Brain pericyte (primary cell): ENCODE data around the gene RAB5B.
A peak's percentile ranks its signal among the peaks of the same experiment; 100 is the strongest.

ENCODE experiments used
- DNase-seq: peaks from one replicate; pipeline ENCODE4 v3.0.0-alpha.2; 2012; ENCODE audit warnings: low read depth, low spot score

The RAB5B gene, protein sequence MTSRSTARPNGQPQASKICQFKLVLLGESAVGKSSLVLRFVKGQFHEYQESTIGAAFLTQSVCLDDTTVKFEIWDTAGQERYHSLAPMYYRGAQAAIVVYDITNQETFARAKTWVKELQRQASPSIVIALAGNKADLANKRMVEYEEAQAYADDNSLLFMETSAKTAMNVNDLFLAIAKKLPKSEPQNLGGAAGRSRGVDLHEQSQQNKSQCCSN

DNA sequence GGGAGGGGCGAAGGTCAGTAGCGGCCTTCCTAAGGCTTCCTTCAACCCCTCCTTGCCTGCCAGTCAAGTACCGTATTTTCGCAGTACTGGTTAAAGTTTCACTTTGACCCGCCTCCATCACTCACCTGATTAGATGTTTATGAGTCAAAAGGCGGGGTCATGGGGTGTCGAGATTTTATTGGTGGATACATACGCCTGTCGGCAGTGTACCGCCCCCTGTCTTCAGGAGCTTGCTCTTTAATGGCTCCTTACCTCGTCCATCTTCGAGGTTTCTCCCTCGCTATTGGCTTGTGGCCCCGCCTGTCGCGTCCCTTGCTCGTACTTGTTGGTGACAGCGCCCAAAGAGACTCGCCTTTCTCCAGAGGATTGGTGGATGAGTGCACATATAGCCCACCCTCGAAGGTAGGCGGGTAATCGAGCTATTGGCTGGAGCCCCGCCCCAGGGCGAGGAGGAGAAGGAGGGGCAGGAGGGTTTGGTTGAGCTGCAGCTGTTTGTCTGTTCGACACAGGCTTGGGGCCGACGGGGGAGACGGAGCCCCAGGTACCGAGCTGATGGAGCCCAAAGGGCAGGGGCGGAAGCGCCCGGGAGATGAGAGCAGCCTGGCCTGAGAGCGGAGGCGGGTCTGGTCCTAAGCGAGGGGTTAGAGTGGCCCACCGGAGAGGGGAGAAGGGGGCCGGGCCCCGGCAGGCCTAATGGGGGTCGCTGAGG lies at the start of gene RAB5B:
Gene RAB5B, plus strand, starts transcription at position 480 of the 709 bp plus-strand sequence. CDS start 12,883 bp downstream, outside the sequence.
- DNase-seq, result peak; percentile 100

DNA sequence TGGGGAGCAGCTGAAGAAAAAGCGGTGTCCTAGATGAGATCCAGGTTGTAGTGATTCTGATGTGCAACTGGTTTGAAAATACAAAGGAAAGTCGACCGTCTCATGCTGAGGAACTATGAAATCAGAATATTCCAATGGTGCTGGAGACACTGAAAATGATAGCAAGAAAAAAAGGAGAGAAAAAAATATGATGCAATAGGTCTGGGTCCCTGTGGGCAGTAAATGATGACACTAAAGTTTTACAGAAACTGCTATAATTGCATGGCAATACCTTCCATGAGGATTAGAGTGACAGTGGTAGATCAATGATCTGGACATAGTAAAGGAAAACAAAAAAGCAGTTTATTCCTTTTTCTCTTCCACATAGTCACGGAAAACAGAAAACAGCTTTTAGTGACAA lies 48.5 kb upstream of the RAB5B start:
- DNase-seq, result no peak

DNA sequence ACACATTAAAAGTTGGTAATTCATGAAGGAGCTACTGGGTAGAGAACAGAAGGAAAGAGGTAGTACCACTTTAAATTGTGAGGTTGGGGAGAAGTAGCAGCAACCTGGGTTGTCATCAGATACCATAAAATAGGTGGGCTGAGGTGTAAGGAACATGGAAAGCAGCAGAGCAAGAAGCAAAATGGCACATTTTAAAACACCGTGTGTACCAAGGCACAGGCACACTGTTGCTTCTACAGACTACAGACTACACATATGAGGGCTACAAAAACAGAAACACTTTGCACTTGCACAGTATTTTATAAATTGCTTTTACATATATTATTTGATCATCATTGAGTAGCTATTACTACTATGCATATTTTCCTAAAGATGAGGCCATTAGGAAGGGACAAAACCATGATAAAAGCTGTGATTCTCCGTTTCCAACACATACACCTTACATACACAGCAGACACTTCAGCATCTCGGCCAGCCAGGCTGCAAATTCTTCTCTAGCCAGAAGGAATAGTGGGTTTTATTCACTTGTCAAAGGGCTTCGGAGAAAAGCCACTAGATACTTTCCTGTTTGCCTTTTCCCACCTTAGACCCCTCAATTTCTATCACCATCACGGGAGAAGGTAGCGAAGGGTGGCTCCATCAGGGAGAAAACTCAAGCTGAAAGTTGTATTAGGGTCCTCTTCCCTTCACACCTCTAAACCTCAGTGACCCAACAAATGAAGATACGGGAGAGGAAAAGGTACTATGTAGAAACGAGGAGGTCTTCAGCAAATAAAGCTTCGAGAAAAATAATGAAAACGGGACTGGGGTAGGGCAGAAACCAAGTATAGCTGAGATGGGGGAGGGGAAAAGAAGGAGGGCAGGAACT lies 47.8 kb upstream of the RAB5B start:
- no peak for DNase-seq

DNA sequence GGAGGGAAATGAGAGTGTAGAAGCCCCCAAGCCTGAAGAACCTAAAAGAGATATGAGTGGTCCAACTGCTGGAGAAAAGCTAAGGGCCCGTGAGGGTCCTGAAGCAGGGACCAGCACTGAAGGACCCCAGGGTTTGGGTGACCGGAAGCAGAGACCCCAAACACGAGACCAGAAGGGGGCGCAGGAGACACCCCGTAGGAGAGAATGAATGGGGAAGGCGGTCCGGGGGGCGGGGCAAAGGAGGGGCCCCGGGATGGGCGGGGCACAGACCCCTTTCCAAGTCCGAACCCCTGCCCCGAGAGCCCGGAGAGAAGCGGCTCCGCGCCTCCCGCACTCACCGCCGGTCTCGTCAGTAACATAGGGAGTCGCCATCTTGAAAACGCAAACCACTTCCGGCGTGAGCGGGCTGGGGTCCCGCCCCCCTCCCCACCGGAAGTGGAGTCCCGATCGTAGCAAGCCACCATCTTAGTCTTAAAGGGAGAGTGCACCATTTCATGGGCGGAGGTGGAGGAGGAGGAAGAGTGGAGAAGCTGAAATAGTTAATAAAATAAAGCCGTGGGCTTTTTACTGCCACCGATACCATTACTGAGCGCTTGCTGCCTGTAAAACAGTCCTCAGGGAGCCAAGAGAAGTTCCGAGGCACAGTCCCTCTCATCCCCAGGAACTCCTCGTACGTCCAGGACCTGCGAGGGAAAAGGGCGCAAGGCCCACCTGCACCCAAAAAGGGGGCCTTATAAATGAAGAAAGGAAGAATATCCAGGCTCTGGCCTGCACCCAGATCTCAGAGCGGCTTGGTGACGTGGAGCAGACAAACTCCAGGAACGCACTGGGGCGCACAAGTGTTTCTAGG lies 46.9 kb upstream of the RAB5B start:
- DNase-seq, result peak; percentile 71

DNA sequence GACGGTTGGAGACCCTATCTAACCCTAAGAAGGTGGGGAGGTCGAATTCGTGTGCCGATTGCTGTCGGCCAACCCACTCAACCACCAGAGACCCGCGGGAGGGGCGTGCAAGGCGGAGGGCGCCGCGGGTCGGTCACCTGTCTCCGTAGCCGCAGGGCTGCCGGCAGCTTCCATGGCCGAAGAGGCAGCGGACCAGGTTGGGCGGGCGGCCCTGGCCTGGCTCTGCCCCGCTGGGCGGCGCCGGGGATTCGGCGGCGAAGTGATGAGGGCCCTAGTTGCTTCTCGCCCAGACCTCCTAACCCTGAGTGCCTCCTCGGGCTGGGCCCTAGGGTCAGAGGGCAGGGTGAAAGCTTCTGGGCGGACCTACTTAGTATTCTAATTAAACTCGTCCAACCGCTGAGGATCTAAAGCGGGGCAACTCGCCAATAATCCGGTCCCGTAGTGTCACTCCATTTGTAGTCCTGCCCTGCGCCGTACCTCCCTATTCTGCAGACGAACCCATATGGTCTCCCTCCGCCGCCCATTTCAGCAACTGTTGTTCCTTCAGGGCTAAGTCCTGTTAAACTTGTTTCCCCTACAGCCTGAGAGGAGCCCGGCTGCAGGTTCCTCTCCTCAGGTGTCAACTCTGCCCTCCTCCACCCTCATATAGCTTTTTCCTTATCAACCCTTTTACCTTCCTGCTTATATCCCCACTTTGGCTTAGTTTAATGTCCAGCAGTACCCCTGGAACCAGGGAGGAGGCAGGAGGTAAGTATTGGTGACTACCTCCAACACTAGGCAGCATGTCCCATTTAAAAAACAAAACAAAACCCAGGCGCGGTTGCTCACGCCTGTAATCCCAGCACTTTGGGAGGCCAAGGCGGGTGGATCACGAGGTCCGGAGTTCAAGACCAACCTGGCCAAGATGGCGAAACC lies 46.0 kb upstream of the RAB5B start, which contains the start of gene PYM1:
Gene PYM1, minus strand, starts transcription at position 307 of the 915 bp plus-strand sequence. Its CDS starts 133 bp downstream, at position 174.
- DNase-seq, result no peak

DNA sequence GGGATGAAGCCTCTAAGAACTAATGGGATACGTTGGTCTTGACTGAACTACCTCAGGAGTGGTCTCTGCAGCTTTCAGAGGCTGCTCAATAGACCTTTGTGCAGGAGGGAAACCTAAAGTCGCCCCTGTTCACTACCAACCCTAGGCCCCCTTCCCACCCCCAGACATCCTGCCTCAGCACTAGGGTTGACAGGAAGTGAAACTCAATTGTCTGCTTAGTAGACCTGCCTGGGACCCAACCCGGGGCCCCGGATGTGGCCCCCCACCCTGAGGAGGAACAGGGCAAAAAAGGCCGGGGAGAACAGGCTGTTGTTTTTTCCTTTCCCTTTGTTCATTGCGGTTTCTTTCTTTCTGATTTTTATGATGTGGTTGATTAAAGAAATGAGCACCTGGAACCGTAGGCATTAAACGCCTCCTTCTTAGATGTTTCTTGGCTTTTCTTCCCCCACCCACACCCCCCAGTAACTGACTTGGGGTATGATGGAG lies 44.5 kb upstream of the RAB5B start:
- DNase-seq, result no peak

DNA sequence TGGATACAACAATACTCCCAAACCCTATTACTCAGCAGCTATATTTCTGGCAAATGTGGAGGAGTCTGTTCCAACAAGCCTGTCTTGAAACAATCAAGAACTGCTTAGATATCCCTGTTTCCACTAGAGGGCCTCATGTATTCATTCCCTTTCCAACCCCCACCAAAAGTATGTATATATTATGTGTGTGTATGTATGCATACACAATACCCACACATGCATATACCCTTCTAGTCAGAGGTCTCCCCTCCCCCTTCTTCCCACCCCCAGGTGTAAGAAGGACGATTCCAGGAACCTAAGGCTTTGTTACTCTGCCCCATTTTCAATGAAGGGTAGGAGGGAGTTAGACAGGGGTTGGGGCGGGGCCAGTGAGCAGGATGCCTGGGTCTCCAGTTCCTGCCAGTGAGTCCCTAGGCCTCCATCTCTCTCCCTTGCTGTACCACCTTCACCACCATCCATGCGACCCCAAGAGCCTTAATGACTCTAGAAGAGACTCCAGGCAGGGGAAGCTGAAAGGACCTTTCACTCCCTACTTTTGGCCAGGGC lies 43.0 kb upstream of the RAB5B start, which contains the start of gene DGKA:
Gene DGKA, plus strand, starts transcription at position 392 of the 546 bp plus-strand sequence. CDS start 5,342 bp downstream, outside the sequence.
- no peak for DNase-seq

DNA sequence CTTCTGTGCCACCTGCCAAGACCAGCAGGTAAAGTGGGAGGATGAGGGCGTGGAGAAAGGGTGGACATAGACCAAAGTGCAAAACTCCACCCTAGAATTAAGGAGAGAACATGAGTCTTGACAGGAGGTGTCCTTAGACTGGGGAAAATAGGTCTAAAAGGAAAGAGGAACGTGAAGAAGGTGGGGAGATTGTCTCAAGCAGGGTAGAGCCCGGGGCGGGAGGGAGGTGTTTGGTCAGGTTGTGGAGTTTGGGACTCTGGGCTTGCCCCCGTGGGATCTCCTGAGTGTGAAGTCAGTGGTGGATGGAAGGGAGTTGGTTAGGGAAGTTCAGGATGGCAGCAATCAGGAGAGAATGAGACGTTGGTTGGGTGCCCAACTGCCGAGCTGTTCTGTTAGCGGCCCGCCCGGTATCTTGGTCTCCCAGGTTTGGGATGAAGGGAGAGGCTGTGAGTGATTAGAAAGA lies 42.5 kb upstream of the RAB5B start:
- DNase-seq, result no peak

DNA sequence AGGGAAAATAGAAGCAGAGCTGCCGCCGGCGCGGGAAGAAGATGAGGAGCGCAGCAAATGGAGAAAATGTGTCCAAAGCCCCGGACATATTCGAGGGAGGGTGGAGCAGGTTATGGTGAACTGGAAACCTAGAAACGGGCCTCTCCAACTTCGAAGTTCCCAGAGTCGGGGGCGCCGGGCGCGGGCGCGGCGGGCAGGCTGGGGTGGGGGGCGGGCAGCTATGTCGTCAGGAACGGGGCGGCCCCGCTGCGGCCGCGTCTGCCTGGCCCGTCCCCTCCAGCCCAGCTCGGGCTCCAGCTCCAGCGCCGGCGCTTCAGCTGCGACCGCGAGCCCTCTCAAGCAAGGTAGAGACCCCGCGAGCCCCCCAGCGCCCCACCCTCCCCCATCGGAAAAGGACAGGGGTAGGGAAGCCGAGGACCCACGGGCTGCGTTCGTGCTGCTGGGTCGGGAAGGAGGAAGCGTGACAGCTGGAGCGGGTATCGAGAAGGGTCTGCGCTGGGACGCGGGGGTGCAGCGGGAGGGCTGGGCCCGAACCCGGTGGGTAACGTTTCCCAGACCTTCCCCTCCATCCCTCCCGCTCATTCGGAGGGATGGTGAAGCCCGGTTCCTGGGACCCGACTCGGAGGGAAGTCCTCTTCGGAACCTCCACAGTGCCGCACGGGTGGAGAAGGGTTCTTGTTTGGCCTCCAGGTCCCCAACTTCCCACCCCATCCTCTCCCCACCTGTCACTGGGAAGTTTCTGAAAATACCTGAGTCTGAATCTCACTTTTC lies 41.9 kb upstream of the RAB5B start:
- no peak for DNase-seq

DNA sequence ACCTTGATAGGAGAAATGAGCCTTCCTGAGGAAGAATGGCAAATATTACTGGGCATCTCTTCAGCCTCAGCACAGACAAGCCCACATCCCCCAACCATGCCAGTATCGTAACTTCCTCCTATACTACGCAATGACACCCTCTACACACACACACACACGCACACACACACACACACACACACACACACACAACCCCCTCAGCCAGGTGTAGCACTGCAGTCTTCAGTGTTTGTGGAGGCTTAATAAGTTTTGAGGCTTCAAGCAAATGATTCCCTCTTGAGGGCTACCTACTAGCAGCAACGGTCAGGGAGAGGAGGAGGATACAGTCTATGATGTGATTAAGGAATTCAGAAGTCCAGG lies 41.3 kb upstream of the RAB5B start:
- DNase-seq, result no peak

DNA sequence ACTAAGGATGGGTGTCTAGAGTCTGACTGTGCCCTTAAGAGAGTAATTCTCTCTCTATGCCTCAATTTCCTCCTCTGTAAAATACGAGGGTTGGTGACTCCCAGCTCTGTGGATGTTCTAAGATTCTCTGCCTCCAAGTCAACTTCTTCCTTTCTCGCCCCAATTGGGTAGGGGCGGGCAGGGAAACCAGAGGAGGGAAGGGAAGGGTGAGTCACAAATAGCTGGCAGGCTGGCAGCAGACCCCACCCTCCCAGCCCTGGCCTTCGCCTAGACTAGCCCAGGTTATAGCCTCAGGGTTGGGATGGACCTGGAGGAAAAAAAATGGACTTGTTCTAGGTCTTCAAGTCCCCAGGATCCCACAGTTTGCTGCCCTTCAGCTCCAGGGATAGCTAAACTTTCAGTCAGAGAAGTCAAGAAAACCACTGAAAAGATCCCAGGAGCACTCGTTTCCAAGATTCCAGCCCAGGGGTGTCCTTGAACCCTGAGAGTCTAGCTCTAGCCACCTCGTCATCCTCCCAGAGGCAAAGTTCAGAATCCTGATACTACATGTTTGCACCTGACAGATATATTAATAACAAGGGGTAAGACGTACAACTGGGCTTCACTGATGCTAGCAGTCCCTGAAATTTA lies 40.6 kb upstream of the RAB5B start:
- DNase-seq, result no peak

DNA sequence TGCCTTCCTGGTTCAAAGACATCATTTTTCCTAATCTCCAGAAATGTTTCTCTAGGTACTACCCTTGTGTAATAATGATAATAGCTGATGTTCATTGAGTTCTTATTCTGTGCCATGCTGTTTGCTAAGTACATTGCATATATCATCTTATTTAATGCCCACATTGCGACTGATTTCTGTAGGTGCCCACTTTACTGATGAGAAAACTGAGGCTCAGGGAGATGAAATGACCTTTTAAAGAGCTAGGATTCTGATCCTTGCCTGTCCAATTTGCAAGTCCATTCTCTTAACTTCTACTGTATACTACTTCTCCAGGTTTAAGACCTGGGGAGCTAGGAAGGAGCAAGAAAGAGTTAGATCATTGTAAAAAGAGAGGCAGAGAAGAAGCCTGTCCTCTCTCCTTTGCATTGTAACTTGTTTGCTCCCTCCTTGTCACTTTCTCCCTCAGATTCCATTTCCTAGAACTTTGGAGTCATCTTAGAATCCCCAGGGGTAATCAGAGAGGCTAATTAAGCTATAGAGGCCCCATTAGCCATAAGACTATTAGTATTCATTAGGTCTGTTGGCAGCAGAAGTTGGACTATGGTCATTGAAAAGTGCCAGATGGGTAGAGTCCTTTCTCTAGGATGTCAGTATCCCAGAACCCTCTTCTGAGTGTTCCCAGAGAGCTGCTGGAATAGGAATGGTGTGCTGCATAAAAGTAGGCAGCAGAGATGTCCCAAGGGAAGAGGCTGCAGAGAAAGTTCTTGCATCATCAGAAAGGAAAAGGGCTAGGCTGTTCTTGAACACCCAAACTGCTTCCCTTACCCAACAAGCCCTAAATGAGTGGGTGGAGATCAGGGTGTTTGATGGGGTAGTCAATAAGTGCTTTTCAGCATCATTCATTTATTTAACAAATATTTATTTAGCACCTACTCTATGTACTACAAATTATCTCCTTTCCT lies 39.8 kb upstream of the RAB5B start:
- DNase-seq, result no peak

DNA sequence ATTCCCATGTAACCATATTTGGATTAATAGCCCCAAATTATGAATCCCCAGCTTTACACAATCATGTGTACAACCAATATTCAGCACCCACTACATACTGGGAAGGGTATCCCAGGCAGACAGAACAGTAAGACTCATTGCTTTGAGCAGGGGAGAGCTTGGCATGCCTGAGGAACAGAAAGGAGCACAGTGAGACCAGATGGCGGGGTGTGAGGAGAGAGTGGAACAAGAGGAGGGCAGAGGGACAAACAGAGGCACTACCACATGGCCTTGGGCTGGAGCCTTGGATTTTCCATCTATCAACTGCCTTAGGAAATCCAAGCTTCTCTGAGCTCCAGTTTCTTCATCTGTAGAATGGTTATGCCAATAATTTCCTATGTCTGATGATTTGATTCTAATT lies 39.1 kb upstream of the RAB5B start:
- no peak for DNase-seq

DNA sequence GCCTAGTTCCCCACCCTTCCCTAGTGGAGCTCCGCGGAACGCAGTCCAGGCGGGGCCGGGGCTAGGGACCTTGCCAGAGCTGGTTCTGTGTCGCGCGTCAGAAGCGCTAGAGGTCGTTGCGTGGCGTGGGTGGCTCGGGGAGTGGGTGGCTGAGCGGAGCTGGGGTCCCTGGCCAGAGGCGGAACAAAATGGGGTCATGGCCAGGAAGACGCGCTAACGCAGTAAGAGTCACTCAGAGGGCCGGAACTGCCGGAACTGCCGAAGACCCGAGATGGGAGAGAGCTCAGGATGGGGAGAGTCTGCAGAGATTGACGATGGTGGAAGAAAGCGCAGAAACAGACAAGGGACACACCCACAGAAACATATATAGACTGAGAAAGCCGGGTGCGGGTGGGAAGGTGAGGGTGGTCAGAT lies 38.1 kb upstream of the RAB5B start:
- DNase-seq, result no peak

DNA sequence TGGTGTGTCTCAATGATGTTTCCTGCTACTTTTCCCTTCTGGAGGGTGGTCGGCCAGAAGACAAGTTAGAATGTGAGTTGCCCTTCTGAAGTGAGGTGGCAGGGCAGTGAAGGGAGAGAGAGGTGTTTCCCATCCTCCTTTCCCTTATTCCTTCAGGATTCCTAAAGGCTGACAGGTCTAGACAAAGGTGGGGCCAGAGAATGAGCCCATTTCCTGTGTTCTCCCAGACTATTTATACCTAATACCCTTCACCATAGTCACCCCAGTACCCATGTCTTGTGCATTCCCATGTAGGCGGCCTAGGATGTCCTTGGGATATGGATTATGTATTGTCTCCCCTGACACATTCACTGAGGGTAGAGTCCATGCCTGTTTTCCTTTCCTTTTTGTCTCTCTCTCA lies 35.9 kb upstream of the RAB5B start:
- no peak for DNase-seq

DNA sequence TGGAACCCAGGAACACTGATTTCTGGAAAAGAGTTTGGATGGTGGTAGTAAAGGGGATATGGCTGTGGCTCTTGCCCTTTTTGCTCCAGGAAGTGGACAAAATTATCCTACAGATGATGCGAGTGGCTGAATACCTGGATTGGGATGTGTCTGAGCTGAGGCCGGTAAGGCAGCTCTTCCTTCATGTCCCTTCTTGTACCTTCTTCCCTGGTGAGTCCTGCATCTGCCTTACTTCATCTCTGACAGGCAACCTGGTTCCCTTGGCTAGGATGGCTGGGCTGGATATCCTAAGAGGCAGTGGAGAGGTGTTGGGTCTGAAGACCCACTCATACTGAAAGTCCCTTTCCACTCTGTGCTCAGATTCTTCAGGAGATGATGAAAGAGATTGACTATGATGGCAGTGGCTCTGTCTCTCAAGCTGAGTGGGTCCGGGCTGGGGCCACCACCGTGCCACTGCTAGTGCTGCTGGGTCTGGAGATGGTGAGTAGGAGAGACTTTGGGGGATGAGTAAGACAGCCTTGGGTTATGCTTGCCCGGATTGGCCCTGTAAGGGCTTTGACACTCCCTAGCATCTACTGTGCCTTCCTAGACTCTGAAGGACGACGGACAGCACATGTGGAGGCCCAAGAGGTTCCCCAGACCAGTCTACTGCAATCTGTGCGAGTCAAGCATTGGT lies 34.9 kb upstream of the RAB5B start:
- DNase-seq, result no peak
